Liver (tissue), 3 donors: ENCODE results near the gene SLC7A10.

Source experiments
- CTCF ChIP-seq: fragments of 150-350 bp; IDR thresholded peaks from 2 replicates; pipeline ENCODE4 v1.5.1; 2017; ENCODE audit warnings: improper control_type of control experiment, low read depth, low read length; ENCODE audit not compliant: missing input control
- EGR1 ChIP-seq, 2 donors: IDR thresholded peaks; 2 replicates each; pipeline ENCODE4 v1.6.1; 2016 to 2018; ENCODE audit warnings: antibody characterized with exemption in 2 of 2, low read depth in 2 of 2
- FOXA1 ChIP-seq: IDR thresholded peaks from 2 replicates; pipeline ENCODE4 v1.6.1; 2016; ENCODE audit warnings: antibody characterized with exemption
- GABPA ChIP-seq, 2 donors: IDR thresholded peaks in 1 of 2; conservative IDR thresholded peaks in 1 of 2; 2 replicates each; pipeline ENCODE4 v1.6.1; 2016; ENCODE audit warnings: antibody characterized with exemption in 2 of 2, mild to moderate bottlenecking in 1 of 2, moderate library complexity in 1 of 2
- JUND ChIP-seq, 2 donors: IDR thresholded peaks; 2 replicates each; pipeline ENCODE4 v1.6.1; 2016; ENCODE audit warnings: antibody characterized with exemption in 2 of 2
- MAX ChIP-seq: IDR thresholded peaks from 2 replicates; pipeline ENCODE4 v1.6.1; 2016; ENCODE audit warnings: antibody characterized with exemption
- NR2F2 ChIP-seq: IDR thresholded peaks from 2 replicates; pipeline ENCODE4 v1.6.1; 2016; ENCODE audit warnings: antibody characterized with exemption
- RAD21 ChIP-seq, 2 donors: IDR thresholded peaks; 2 replicates each; pipeline ENCODE4 v1.6.1; 2016; ENCODE audit warnings: antibody characterized with exemption in 2 of 2, mild to moderate bottlenecking in 2 of 2
- RXRA ChIP-seq, 2 donors: IDR thresholded peaks; 2 replicates each; pipeline ENCODE4 v1.6.1; 2017 to 2018; ENCODE audit warnings: antibody characterized with exemption in 2 of 2, mild to moderate bottlenecking in 1 of 2
- TAF1 ChIP-seq: conservative IDR thresholded peaks from 2 replicates; pipeline ENCODE4 v1.6.1; 2016; ENCODE audit warnings: antibody characterized with exemption, mild to moderate bottlenecking
- donor health status: healthy.
- donor health status: healthy.

DNA sequence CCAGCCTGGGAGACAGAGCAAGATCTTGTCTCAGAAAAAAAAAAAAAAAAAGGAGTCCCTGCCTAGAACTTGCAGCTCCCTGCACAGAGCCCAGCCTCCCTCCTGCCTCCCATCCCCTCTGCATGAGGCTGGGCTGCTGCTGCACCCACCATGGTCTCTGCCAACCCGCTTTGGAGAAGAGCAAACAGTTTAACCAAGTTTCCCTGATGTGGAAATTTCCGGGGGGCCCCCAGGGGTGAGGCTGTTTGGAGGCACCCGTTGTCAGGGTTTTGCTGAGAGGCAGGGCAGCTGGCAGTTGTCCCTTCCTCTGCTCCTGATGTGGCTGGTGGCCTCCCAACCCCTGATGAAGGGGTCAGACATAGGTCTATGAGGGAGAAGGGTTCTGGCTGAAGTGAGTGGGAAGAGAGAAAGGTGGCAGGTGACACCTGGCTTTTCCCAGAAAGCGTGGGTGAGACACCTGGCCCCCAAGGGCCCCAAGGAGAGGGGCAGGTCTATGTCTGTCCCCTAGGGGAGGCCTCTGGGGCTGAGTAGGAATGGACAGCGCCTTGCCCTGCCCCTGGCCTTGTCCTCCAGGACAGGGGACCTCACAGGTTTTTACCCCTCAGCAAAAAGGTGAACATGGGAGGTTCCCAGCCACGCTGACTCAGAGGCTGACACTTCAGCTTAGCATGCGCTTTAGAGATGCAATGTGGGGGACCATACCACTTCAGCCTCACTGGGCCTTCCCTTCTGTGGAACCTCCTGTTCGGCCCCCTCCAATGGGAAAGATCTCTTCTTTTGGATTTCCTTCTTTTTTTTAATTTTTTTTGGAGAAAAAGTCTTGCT, 26.0 kb downstream of the SLC7A10 start:
- no peak for TF ChIP-seq RXRA (IDR thresholded peaks at IDR 0.05)
- TF ChIP-seq CTCF, result no peak
- TF ChIP-seq GABPA (IDR thresholded peaks at IDR 0.05 in 1 of 2, conservative IDR thresholded peaks at IDR 0.05 in 1 of 2), result no peak
- no peak for TF ChIP-seq RAD21 (IDR thresholded peaks at IDR 0.05)
- TF ChIP-seq FOXA1, result no peak
- TF ChIP-seq EGR1 (IDR thresholded peaks at IDR 0.05; ENCODE audit: low read depth in 2 of 2), result no peak
- no peak for TF ChIP-seq TAF1
- TF ChIP-seq JUND (IDR thresholded peaks at IDR 0.05), result no peak
- no peak for TF ChIP-seq MAX
- no peak for TF ChIP-seq NR2F2
